IMR-90 (cell line): ENCODE data around the gene MRAP2. TPM values are rescaled to one million over a fixed set of nuclear protein-coding genes. Genes with fewer than 3 reads are reported as not detected.

ENCODE experiments used
- ATAC-seq: fragments of 200-7000 bp; cut with Tn5 transposase; 2 replicates; pipeline ENCODE4 v1.9.1; 2020; ENCODE audit warnings: low read depth, mild to moderate bottlenecking, moderate library complexity
- BruUV-seq: library from RNA; stranded (reverse); fragments of 400-500 nt; replicated peaks from 2 replicates; lab custom pipeline; 2021; lab: Mats Ljungman, UMichigan
- CTCF ChIA-PET: fragments of 300-600 bp; formaldehyde crosslinking; extraction: SDS; loops from one replicate; lab custom pipeline; 2021; ENCODE audit warnings: antibody characterized with exemption; lab: Yijun Ruan, JAX
- POLR2A ChIA-PET: fragments of 300-600 bp; sonication (Branson Sonifier 250); formaldehyde crosslinking; loops from one replicate; lab custom pipeline; 2022; ENCODE audit warnings: antibody characterized with exemption; ENCODE audit not compliant: unreplicated experiment; lab: Charles Lee
- DNase-seq: peaks from one replicate; pipeline ENCODE4 v3.0.0; 2013
- H2AFZ ChIP-seq: replicated peaks from 2 replicates; pipeline ENCODE3; 2013; ENCODE audit warnings: low read length, mild to moderate bottlenecking; ENCODE audit not compliant: poor library complexity
- H2AK5ac ChIP-seq: 2 replicates; pipeline ENCODE4 v1.6.1; 2013; ENCODE audit warnings: low read depth, low read length, inconsistent platforms
- H2AK9ac ChIP-seq: replicated peaks from 2 replicates; pipeline ENCODE3; 2013; ENCODE audit warnings: mild to moderate bottlenecking, low read depth, low read length, moderate library complexity; ENCODE audit not compliant: poor library complexity
- H2BK120ac ChIP-seq: 2 replicates; pipeline ENCODE4 v1.6.1; 2013; ENCODE audit warnings: low read depth, low read length, inconsistent platforms
- H2BK15ac ChIP-seq: 3 replicates; pipeline ENCODE4 v1.6.1; 2013; ENCODE audit warnings: low read depth, low read length, inconsistent platforms
- H2BK20ac ChIP-seq: 2 replicates; pipeline ENCODE4 v1.6.1; 2013; ENCODE audit warnings: low read depth, mild to moderate bottlenecking, inconsistent platforms, low read length, moderate library complexity
- H2BK5ac ChIP-seq: 2 replicates; pipeline ENCODE4 v1.6.1; 2013; ENCODE audit warnings: mild to moderate bottlenecking, low read depth, low read length, inconsistent platforms; ENCODE audit not compliant: poor library complexity, severe bottlenecking
- H3K14ac ChIP-seq: replicated peaks from 2 replicates; pipeline ENCODE4 v1.6.1; 2013; ENCODE audit warnings: low read depth, low read length, inconsistent platforms
- H3K18ac ChIP-seq: 2 replicates; pipeline ENCODE4 v1.6.1; 2013; ENCODE audit warnings: low read depth, low read length, control low read depth
- H3K23ac ChIP-seq: 2 replicates; pipeline ENCODE4 v1.6.1; 2013; ENCODE audit warnings: low read depth, low read length, inconsistent platforms
- H3K27ac ChIP-seq: 2 replicates; pipeline ENCODE4 v1.5.1; 2013; ENCODE audit warnings: mild to moderate bottlenecking, control low read depth, low read length; ENCODE audit not compliant: insufficient read depth
- H3K27me3 ChIP-seq: 2 replicates; pipeline ENCODE4 v1.6.1; 2013; ENCODE audit warnings: low read length; ENCODE audit not compliant: control insufficient read depth, insufficient read depth
- H3K36me3 ChIP-seq: 2 replicates; pipeline ENCODE4 v1.6.1; 2013; ENCODE audit warnings: low read length, mixed read lengths; ENCODE audit not compliant: control insufficient read depth, insufficient read depth
- H3K4ac ChIP-seq: 2 replicates; pipeline ENCODE4 v1.6.1; 2013; ENCODE audit warnings: low read depth, low read length, inconsistent platforms
- H3K4me1 ChIP-seq: 2 replicates; pipeline ENCODE4 v1.6.1; 2013; ENCODE audit warnings: low read length, mixed read lengths; ENCODE audit not compliant: control insufficient read depth, insufficient read depth
- H3K4me2 ChIP-seq: 2 replicates; pipeline ENCODE4 v1.6.1; 2013; ENCODE audit warnings: low read depth, mild to moderate bottlenecking, control low read depth, low read length, moderate library complexity
- H3K4me3 ChIP-seq: 2 replicates; pipeline ENCODE4 v1.5.1; 2013; ENCODE audit warnings: low read depth, mild to moderate bottlenecking, control low read depth, low read length, moderate library complexity; ENCODE audit not compliant: insufficient read depth
- H3K56ac ChIP-seq: 2 replicates; pipeline ENCODE4 v1.6.1; 2013; ENCODE audit warnings: low read length, inconsistent platforms; ENCODE audit not compliant: insufficient read depth; ENCODE audit errors: extremely low read depth
- H3K79me1 ChIP-seq, 2 experiments: 2 replicates each; pipeline ENCODE4 v1.6.1; 2013; ENCODE audit warnings: low read length in 2 of 2, inconsistent platforms in 1 of 2, low read depth in 1 of 2
- H3K9ac ChIP-seq: 2 replicates; pipeline ENCODE4 v1.6.1; 2013; ENCODE audit warnings: low read depth, low read length, control low read depth
- H3K9me1 ChIP-seq: 2 replicates; pipeline ENCODE4 v1.6.1; 2013; ENCODE audit warnings: low read length, inconsistent platforms; ENCODE audit not compliant: insufficient read depth
- H3K9me3 ChIP-seq: 2 replicates; pipeline ENCODE4 v1.6.1; 2013; ENCODE audit warnings: low read length; ENCODE audit not compliant: control insufficient read depth, insufficient read depth
- H4K20me1 ChIP-seq: 2 replicates; pipeline ENCODE4 v1.6.1; 2013; ENCODE audit warnings: low read length, inconsistent platforms; ENCODE audit not compliant: insufficient read depth
- H4K5ac ChIP-seq: 2 replicates; pipeline ENCODE4 v1.6.1; 2013; ENCODE audit warnings: mild to moderate bottlenecking, low read depth, low read length, control low read depth
- H4K8ac ChIP-seq, 2 experiments: 2 replicates each; pipeline ENCODE4 v1.6.1; 2013; ENCODE audit warnings: low read depth in 2 of 2, low read length in 2 of 2, control low read depth in 1 of 2, inconsistent platforms in 1 of 2
- H4K91ac ChIP-seq: 2 replicates; pipeline ENCODE4 v1.6.1; 2013; ENCODE audit warnings: low read depth, low read length, inconsistent platforms; ENCODE audit not compliant: insufficient read depth
- CEBPB ChIP-seq: IDR thresholded peaks from 2 replicates; pipeline ENCODE4 v1.6.1; 2012; ENCODE audit warnings: low read depth, low read length, improper control_type of control experiment
- CHD1 ChIP-seq: IDR thresholded peaks from 2 replicates; pipeline ENCODE4 v1.6.1; 2012; ENCODE audit warnings: low read depth, low read length, improper control_type of control experiment
- CTCF ChIP-seq: conservative IDR thresholded peaks from 2 replicates; pipeline ENCODE4 v1.5.1; 2012; ENCODE audit warnings: mild to moderate bottlenecking, low read depth, low read length, improper control_type of control experiment
- ELK1 ChIP-seq: fragments of 150-350 bp; IDR thresholded peaks from 2 replicates; pipeline ENCODE4 v1.6.1; 2016; ENCODE audit warnings: low read depth, mild to moderate bottlenecking, low read length, moderate library complexity, borderline replicate concordance
- FOS ChIP-seq: fragments of 150-350 bp; IDR thresholded peaks from 2 replicates; pipeline ENCODE4 v1.6.1; 2016; ENCODE audit warnings: low read depth, low read length
- MAZ ChIP-seq: IDR thresholded peaks from 2 replicates; pipeline ENCODE4 v1.6.1; 2012; ENCODE audit warnings: low read depth, mild to moderate bottlenecking, low read length, improper control_type of control experiment, moderate library complexity, borderline replicate concordance
- NFE2L2 ChIP-seq: fragments of 150-350 bp; IDR thresholded peaks from 2 replicates; pipeline ENCODE4 v1.6.1; 2016; ENCODE audit warnings: low read depth, mild to moderate bottlenecking, low read length
- POLR2A ChIP-seq: IDR thresholded peaks from 2 replicates; pipeline ENCODE4 v1.6.1; 2012; ENCODE audit warnings: mild to moderate bottlenecking, low read depth, low read length
- RFX5 ChIP-seq: IDR thresholded peaks from 2 replicates; pipeline ENCODE4 v1.8.0; 2012; ENCODE audit warnings: low read depth, mild to moderate bottlenecking, low read length, moderate library complexity
- USF2 ChIP-seq: fragments of 150-350 bp; IDR thresholded peaks from 2 replicates; pipeline ENCODE4 v1.6.1; 2017; ENCODE audit warnings: mild to moderate bottlenecking, antibody characterized with exemption, low read length, low read depth
- WGBS, 2 experiments: methylation state at CpG; one replicate each; pipeline versions ENCODE4 v1.1.5 to v1.1.7; 2013; ENCODE audit warnings: missing lambda C conversion rate in 2 of 2; ENCODE audit not compliant: insufficient read length in 1 of 2; ENCODE audit errors: extremely low coverage in 2 of 2; 5-methylcytosine and 5-hydroxymethylcytosine counted together
- dilution Hi-C: fragments of 300-500 bp; cut with HindIII; formaldehyde crosslinking; loops from one replicate; pipeline ENCODE4 v1.14.3; 2018; ENCODE audit warnings: low sequenced_read_pairs; ENCODE audit not compliant: unreplicated experiment
- in situ Hi-C: fragments of 300-500 bp; cut with MboI; formaldehyde crosslinking; loops from 3 replicates; pipeline ENCODE4 v1.14.3; 2019; ENCODE audit warnings: low sequenced_read_pairs, inconsistent platforms, mixed read lengths
- intact Hi-C: fragments of 100-400 bp; cut with micrococcal nuclease; formaldehyde crosslinking; loops from 2 replicates; pipeline ENCODE4 v1.10.0; 2022
- polyA plus RNA-seq, 3 experiments: library from polyadenylated mRNA; depleted of rRNA; stranded (reverse); fragments of >200 nt; gene quantifications; 2 replicates each; pipeline ENCODE4 v1.2.3, GENCODE V29; 2012; ENCODE audit warnings: low replicate concordance in 1 of 3
- total RNA-seq: library from RNA; depleted of rRNA; stranded (reverse); fragments of >200 nt; gene quantifications from 2 replicates; pipeline ENCODE4 v1.2.3, GENCODE V29; 2012

MRAP2 gene
- total and polyA plus RNA-seq, 2 of the 4 experiments (the other 2 are of a cell fraction), result 0.03 TPM; not detected in 1

DNA sequence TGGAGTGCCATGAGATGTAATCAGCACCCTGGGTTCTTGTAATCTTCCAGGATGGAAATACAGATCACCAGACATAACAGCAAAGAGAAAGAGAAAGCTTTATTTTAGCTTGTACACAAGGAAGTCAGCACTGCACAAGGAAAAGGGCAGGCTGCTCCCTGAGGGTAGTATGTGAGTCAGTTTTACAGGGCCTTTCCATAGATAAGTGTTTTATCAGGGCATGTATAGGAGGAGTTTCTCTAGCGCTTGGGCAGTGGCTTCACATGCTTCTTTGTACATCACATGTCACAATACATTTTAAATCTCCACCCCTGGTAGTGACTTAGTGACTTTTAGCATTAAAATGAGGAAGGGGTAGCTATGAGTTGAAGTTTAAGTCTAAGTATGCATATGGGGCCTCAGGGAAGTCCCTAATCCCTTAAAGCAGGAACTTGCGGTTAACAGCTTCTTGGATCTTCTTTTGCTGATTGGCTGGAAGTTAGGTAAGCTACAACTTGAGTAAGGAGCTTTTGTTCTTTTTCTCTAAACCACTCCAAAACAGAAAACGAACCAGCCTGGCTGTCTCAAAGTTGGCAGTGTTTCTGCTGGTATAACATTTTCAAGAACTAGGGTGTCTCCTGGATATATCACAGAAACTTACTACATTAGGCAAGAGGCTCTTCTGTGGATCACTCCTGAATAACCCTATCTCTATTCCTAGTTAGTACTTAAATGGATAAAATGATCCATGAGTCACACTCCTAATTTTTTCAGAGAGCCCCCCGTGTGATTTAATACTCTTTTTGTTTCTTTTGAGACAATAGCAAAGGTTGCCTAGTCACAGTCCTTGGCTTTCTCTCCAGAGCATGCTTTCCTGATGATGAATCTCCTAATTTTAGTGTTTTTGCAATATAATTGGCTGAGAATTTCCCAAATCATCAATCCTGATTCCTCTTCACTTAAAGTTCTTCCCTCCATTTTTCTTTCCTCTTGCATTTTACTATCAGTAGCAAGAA lies 60.2 kb downstream of the MRAP2 start:
- Histone ChIP-seq H4K20me1 (no peaks in the 10 kb centered on the region), H3K18ac (no peak overlapping the region), H3K56ac (no peak overlapping the region), H2BK120ac (no peak overlapping the region), H2AK9ac (no peak overlapping the region), H3K27ac (no peak overlapping the region), H3K4me1 (no peaks in the 10 kb centered on the region), H3K27me3 (no peaks in the 10 kb centered on the region), H3K4me2 (no peak overlapping the region), H3K23ac (no peak overlapping the region), H3K9ac (no peak overlapping the region), H4K91ac (no peak overlapping the region), H3K9me1 (no peaks in the 10 kb centered on the region), H4K5ac (no peak overlapping the region), H3K4me3 (no peak overlapping the region), H3K14ac (no peak overlapping the region), H3K4ac (no peak overlapping the region), H3K36me3 (no peaks in the 10 kb centered on the region), H2BK20ac (no peak overlapping the region), H2AFZ (no peak overlapping the region), H3K9me3 (no peaks in the 10 kb centered on the region), H2BK15ac (no peak overlapping the region), H4K8ac (no peak overlapping the region), H3K79me1 (no peaks in the 10 kb centered on the region), H2BK5ac (no peak overlapping the region), H2AK5ac (no peak overlapping the region)
- ChIA-PET CTCF (interaction anchor here (1.3 kb wide), 1 partner anchor 11 kb away, joined by 3 read pairs; no protein-coding TSS in a partner anchor), POLR2A (no interaction called here)
- TF ChIP-seq MAZ, result no peak
- no peak for TF ChIP-seq NFE2L2
- TF ChIP-seq ELK1, result no peak
- no peak for TF ChIP-seq FOS
- TF ChIP-seq CHD1, result no peak
- TF ChIP-seq RFX5, result no peak
- TF ChIP-seq CTCF, result no peak
- no peak for TF ChIP-seq CEBPB
- TF ChIP-seq USF2, result no peak
- no peak for TF ChIP-seq POLR2A
- no peak for DNase-seq
- BruUV-seq, result no TSS peak
- ATAC-seq, result no peak
- WGBS, 2 experiments, result no CpG with 5 or more reads among the region's 4 CpGs
- intact Hi-C loops, result no loop called here
- in situ Hi-C loops, result no loop called here
- dilution Hi-C loops, result no loop called here
